PC-9 (cell line): ENCODE measurements around the gene PAOX. TPM values are rescaled to one million over a fixed set of nuclear protein-coding genes. Genes with fewer than 3 reads are reported as not detected.
"Not testable (repeated sequence)": the region's sequence is repeated elsewhere in the genome, so short reads cannot be mapped to it uniquely, and the experiment has no call there.

ENCODE experiments used
- BruUV-seq: library from RNA; stranded (reverse); fragments of 400-500 nt; replicated peaks from 2 replicates; lab custom pipeline; 2021; lab: Mats Ljungman, UMichigan
- CTCF ChIA-PET: fragments of 300-600 bp; sonication (Branson Sonifier 250); formaldehyde crosslinking; loops from one replicate; lab custom pipeline; 2022; ENCODE audit warnings: antibody characterized with exemption; lab: Charles Lee
- POLR2A ChIA-PET: fragments of 300-600 bp; sonication (Branson Sonifier 250); formaldehyde crosslinking; loops from one replicate; lab custom pipeline; 2022; ENCODE audit warnings: antibody characterized with exemption; ENCODE audit not compliant: unreplicated experiment; lab: Charles Lee
- DNase-seq, 2 experiments: peaks; one replicate each; pipeline versions ENCODE4 v3.0.0 to v3.0.0-alpha.2; 2015 to 2022; ENCODE audit warnings: mixed read lengths in 1 of 2
- H2AFZ ChIP-seq: fragments of 200-600 bp; sonication (generic); 2 replicates; pipeline ENCODE4 v1.8.1; 2017; ENCODE audit warnings: antibody characterized with exemption
- H3F3A ChIP-seq: fragments of 200-600 bp; sonication (generic); 2 replicates; pipeline ENCODE4 v1.8.1; 2017; ENCODE audit warnings: antibody characterized with exemption, mild to moderate bottlenecking, low read depth; ENCODE audit not compliant: insufficient read depth
- H3K27ac ChIP-seq: fragments of 200-600 bp; sonication (generic); 2 replicates; pipeline ENCODE4 v1.6.1; 2016; ENCODE audit warnings: mixed run types
- H3K27me3 ChIP-seq: fragments of 200-600 bp; sonication (generic); 2 replicates; pipeline ENCODE4 v1.6.1; 2016; ENCODE audit warnings: low read depth, mixed run types; ENCODE audit not compliant: insufficient read depth
- H3K36me3 ChIP-seq: fragments of 200-600 bp; sonication (generic); 2 replicates; pipeline ENCODE4 v1.6.1; 2016; ENCODE audit warnings: low read depth, mixed run types
- H3K4me1 ChIP-seq: fragments of 200-600 bp; sonication (generic); replicated peaks from 2 replicates; pipeline ENCODE4 v1.6.1; 2016; ENCODE audit warnings: mixed run types; ENCODE audit not compliant: insufficient read depth
- H3K4me2 ChIP-seq: fragments of 200-600 bp; sonication (generic); 2 replicates; pipeline ENCODE4 v1.6.1; 2017; ENCODE audit warnings: mixed run types
- H3K4me3 ChIP-seq: fragments of 200-600 bp; sonication (generic); 2 replicates; pipeline ENCODE4 v1.6.1; 2016; ENCODE audit warnings: mixed run types
- H3K79me2 ChIP-seq: fragments of 200-600 bp; sonication (generic); 2 replicates; pipeline ENCODE4 v1.6.1; 2017; ENCODE audit warnings: low read depth, mixed run types
- H3K9me2 ChIP-seq: fragments of 200-600 bp; sonication (generic); 2 replicates; pipeline ENCODE4 v1.8.1; 2017; ENCODE audit warnings: mild to moderate bottlenecking; ENCODE audit not compliant: insufficient read depth
- H3K9me3 ChIP-seq: fragments of 200-600 bp; sonication (generic); 2 replicates; pipeline ENCODE4 v1.8.1; 2016; ENCODE audit warnings: low read depth; ENCODE audit not compliant: insufficient read depth
- H4K20me1 ChIP-seq: fragments of 200-600 bp; sonication (generic); 2 replicates; pipeline ENCODE4 v1.8.1; 2017; ENCODE audit not compliant: insufficient read depth
- CTCF ChIP-seq: fragments of 200-600 bp; sonication (generic); conservative IDR thresholded peaks from 2 replicates; pipeline ENCODE4 v1.6.1; 2017; ENCODE audit warnings: mixed run types, antibody characterized with exemption, mild to moderate bottlenecking, moderate library complexity
- EZH2 ChIP-seq: fragments of 200-600 bp; sonication (generic); IDR thresholded peaks from 2 replicates; pipeline ENCODE4 v1.8.0; 2017; ENCODE audit warnings: antibody characterized with exemption, low read depth
- intact Hi-C: fragments of 100-400 bp; cut with micrococcal nuclease; formaldehyde crosslinking; loops from one replicate; pipeline ENCODE4 v1.10.0; 2022; ENCODE audit not compliant: unreplicated experiment
- total RNA-seq: library from RNA; stranded (reverse); gene quantifications from 2 replicates; pipeline ENCODE4 v1.2.3, GENCODE V29; 2021

Gene PAOX
- total RNA-seq, 1 experiment from 2014 or later: 5.7 TPM

- no peak for TF ChIP-seq EZH2
- no peak for TF ChIP-seq CTCF
- H3K9me3 ChIP-seq: peaks cover 4% of the 10 kb centered on the region; the same call in 1 of the 2 replicates
- H2AFZ ChIP-seq: no peak overlapping the region
- no peaks in the 10 kb centered on the region for H4K20me1 ChIP-seq
- ChIA-PET POLR2A (no interaction called here), CTCF (no interaction called here)
- no peak overlapping the region for H3K4me2 ChIP-seq
- no peaks in the 10 kb centered on the region for H3K27me3 ChIP-seq
- H3K79me2 ChIP-seq: peaks cover 18% of the 10 kb centered on the region; the same call in 1 of the 2 replicates
- H3F3A ChIP-seq: no peaks in the 10 kb centered on the region
- intact Hi-C loops: no loop called here
- no peaks in the 10 kb centered on the region for H3K9me2 ChIP-seq
- no TSS peak for BruUV-seq
- H3K4me1 ChIP-seq: no peaks in the 10 kb centered on the region
- no peak for DNase-seq
- no peak overlapping the region for H3K27ac ChIP-seq
- peaks cover 22% of the 10 kb centered on the region for H3K36me3 ChIP-seq
- no peak overlapping the region for H3K4me3 ChIP-seq
These were observed 33.3 kb downstream of the PAOX start for GRCh38 chr10:133412381-133412711.

- H3K36me3 ChIP-seq: peaks cover 18% of the 10 kb centered on the region
- H3F3A ChIP-seq, BruUV-seq, H3K4me3 ChIP-seq, H3K4me2 ChIP-seq, H3K9me2 ChIP-seq, H2AFZ ChIP-seq, H3K9me3 ChIP-seq, DNase-seq, intact Hi-C loops, H3K79me2 ChIP-seq, H3K4me1 ChIP-seq, CTCF ChIA-PET, H3K27ac ChIP-seq, POLR2A ChIA-PET, H4K20me1 ChIP-seq, H3K27me3 ChIP-seq: not testable (repeated sequence)
These were observed 35.3 kb downstream of the PAOX start for GRCh38 chr10:133414401-133414800.

DNA sequence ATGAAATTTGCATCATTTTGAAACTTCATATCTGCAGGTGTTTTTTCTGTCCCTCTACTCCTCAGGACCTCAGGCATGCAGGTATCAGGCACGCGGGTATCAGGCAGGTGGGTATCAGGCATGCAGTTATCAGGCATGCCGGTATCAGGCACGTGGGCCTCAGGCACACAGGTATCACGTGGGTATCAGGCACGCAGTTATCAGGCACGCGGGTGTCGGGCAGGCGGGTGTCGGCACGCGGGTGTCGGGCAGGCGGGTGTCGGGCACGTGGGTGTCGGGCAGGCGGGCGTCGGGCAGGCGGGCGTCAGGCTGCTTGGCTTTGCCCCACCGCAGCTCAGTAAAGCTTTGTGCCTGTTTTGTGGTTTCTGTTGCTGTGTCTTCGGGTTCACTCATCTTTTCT is 36.7 kb downstream of the PAOX start:
- no peak overlapping the region for H3K4me3 ChIP-seq
- H3K27ac ChIP-seq: no peak overlapping the region
- no peaks in the 10 kb centered on the region for H3K27me3 ChIP-seq
- no peak overlapping the region for H2AFZ ChIP-seq
- peaks cover 14% of the 10 kb centered on the region for H3K36me3 ChIP-seq
- POLR2A ChIA-PET: no interaction called here
- no peaks in the 10 kb centered on the region for H4K20me1 ChIP-seq
- H3K4me2 ChIP-seq: no peak overlapping the region
- no peaks in the 10 kb centered on the region for H3K4me1 ChIP-seq
- no peaks in the 10 kb centered on the region for H3K79me2 ChIP-seq
- no peaks in the 10 kb centered on the region for H3F3A ChIP-seq
- intact Hi-C loops: no loop called here
- DNase-seq: no peak
- H3K9me3 ChIP-seq: peaks cover 4% of the 10 kb centered on the region; the same call in 1 of the 2 replicates
- CTCF ChIA-PET: no interaction called here
- TF ChIP-seq CTCF (no peak), EZH2 (no peak)
- BruUV-seq: no TSS peak
- H3K9me2 ChIP-seq: no peaks in the 10 kb centered on the region

DNA sequence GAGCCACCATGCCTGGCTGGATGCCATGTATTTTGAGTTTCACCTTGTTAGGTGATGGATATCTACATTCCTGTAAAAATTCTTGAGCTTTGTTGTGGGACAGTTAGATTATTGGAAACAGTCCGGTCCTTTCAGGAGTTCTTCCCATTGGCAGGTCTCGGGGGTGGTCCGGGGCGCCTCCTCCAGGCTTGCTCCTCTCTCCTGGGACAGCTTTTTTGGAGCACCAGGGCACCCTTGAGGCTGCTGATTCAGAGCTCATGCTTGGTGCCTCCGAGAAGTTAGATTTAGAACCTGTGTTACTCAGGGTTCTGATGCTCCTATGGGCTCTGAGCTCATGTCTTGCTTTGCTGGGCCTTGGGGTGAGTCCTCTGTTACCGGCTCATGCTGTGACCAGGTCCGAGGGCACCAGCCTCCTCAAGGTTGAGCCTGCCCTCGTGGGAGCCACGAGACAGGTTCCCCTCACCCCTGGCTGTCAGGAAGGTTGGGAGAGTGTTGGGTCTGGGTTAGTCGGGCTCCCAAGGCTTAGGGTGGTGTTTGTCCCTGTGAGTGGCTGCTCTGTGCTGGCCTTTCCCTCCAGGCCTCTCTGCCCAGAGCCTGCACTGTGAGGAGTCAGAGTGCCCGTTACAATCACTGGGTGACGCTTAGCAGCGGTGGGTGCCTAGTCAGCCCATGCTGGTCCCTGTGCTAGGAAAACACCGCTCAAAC is 39.4 kb downstream of the PAOX start:
- Histone ChIP-seq H3K4me3 (no peak overlapping the region), H2AFZ (no peak overlapping the region), H3K27me3 (no peaks in the 10 kb centered on the region), H3K9me2 (no peaks in the 10 kb centered on the region), H3K36me3 (no peaks in the 10 kb centered on the region), H3K9me3 (no peaks in the 10 kb centered on the region), H3F3A (no peaks in the 10 kb centered on the region), H3K4me1 (no peaks in the 10 kb centered on the region), H4K20me1 (no peaks in the 10 kb centered on the region), H3K79me2 (no peaks in the 10 kb centered on the region), H3K27ac (no peak overlapping the region), H3K4me2 (no peak overlapping the region)
- POLR2A ChIA-PET: no interaction called here
- BruUV-seq: no TSS peak
- intact Hi-C loops: no loop called here
- no peak for DNase-seq
- TF ChIP-seq EZH2 (no peak), CTCF (no peak)
- CTCF ChIA-PET: no interaction called here
